ENCODE measurements around the gene MRNIP.
"Not testable (repeated sequence)": the region's sequence is repeated elsewhere in the genome, so short reads cannot be mapped to it uniquely, and the experiment has no call there.

MRNIP gene

GRCh38 chr5:179887802-179888201 is 29.2 kb upstream of the MRNIP start:
- no peak for DNase-seq

DNA sequence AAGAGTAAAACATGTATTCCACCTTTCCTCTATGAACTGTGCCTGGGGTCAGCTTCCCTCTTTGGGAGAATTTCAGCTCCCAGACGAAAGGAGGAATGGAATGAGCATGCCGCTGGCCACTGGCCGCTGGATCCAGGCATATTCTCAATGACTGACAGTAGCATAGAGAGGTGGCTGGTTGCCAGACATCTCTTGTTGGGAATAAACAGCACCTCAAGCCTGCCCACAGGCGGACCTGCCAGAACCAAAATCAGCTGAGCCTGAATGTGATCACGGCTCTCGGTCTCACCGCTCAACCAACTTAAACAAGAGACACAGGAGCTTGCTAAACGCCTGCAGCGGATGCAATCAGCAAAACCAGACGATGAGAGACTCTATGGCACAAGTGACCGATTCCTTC is 28.5 kb upstream of the MRNIP start:
- no peak for DNase-seq

- no peak for DNase-seq
These were observed 27.7 kb upstream of the MRNIP start for GRCh38 chr5:179886190-179886911.

- DNase-seq: no peak
These were observed 27.0 kb upstream of the MRNIP start for GRCh38 chr5:179885491-179886090.

DNA sequence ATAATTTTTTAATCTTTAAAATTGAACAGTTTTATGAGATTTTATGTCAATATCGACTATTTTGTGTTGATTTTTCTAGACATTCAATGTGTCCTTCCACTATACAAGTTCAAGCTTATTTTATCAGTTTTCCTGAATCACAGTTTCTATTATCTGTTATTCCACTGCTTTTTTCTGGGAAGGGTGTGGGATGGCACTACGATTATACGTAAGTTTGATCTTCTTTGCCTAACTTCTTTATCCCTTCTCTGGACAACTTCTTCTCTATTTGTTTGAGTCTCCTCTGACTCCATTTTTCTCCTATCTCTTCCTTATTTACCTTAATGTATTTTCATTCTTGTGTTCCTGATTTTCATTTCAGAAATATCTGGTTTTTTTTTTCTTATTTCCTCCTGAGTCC is 24.5 kb upstream of the MRNIP start:
- no peak for DNase-seq

DNA sequence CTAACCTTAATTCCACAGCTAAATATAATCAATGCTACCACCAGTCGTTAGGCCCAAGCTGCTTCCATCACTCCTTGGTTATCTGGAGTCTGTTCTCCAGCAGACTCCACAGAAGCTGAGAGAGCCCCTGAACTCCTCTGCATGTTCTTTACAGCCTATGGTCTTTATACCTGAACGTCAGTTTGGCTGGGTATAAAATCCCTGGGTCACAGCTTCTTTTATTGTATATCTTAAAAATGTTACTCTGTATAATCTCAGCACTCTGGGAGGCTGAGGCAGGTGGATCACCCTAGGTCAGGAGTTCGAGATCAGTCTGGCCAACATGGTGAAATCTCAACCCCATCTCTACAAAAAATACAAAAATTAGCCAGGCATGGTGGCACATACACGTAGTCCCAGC is 23.7 kb upstream of the MRNIP start:
- no peak for DNase-seq

GRCh38 chr5:179880848-179881590 is 22.4 kb upstream of the MRNIP start:
- no peak for DNase-seq

DNA sequence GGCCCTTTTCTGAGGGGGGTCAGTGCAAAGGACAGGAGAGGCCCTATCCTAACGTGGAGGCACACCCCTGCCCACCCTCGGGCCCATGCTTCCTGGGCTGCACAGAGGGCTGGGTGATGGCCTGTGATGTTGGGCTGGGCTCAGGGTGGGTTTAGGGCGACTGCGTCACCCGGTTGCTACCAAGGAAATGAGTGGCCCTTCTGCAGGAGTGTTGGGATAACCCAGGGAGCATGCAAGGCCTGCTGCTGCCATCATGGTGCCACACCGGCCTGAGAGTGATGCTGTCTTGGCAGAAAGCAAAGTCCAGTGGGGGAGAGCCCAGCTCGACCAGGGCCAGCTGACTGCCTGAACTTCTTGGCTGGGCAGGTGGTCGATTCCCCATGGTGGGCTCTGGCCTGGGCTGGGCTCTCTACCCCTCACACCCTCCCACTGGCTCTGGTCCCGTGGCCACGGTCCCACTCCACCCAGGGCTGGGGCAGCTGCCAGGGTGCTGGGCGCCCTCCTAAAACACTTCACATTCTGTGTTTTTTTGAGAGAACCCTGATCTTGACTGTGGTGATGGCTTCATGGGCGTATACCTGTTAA is 21.5 kb upstream of the MRNIP start:
- DNase-seq: no peak

DNA sequence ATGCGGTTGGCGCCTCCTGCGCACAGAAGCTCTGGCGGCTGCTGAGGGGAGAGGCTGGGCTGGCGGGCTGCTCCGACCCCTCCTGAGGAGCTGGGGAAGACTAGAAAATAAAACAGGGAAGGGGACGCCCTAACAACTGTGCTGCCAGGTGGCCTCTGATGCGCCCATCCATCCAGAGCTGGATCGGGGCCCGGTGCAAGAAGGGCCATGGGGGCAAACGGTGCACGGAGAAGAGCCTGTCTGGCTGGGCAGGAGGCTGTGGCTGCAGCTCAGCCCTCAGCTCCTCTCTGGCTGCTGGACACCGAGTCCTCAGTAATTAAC is 21.0 kb upstream of the MRNIP start:
- DNase-seq: no peak

DNA sequence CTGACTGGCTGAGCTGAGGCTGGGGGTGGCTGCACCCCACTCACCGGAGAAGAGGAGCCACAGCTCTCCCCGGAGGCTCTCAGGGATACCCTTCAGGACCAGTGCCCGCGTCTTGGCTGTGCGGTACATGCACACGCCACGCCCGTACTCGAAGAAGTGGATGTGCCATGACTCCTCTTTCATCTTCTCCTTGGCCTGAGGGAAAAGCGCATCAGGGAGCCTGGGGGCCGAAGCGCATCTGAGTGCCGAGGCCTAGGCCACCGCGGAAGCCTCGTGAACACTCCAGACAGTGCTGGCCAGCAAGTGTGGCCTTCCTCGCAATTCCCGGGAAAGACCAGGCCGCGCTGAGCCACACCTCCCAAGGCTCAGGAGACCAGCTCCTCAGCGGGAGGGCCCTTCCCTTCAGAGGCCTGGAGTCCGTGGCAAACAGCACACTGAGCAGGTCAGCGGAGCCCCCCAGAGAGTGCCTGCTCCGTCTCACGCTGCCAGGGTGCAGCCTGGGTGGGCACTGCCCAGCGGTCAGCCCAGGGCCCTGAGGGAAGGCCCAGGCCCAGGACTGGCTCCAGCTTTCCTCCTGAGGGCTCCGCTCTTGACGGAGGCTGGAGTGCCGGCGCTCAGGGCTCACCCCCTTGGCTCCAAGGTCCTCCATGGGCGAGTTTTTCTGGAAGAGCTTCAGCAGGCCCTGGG is 20.5 kb upstream of the MRNIP start:
- DNase-seq: no peak

GRCh38 chr5:179878222-179879002 is 19.8 kb upstream of the MRNIP start:
- DNase-seq: no peak

GRCh38 chr5:179876610-179876952 is 18.0 kb upstream of the MRNIP start:
- DNase-seq: no peak

- DNase-seq: no peak
These were observed 17.4 kb upstream of the MRNIP start for GRCh38 chr5:179875741-179876609.

DNA sequence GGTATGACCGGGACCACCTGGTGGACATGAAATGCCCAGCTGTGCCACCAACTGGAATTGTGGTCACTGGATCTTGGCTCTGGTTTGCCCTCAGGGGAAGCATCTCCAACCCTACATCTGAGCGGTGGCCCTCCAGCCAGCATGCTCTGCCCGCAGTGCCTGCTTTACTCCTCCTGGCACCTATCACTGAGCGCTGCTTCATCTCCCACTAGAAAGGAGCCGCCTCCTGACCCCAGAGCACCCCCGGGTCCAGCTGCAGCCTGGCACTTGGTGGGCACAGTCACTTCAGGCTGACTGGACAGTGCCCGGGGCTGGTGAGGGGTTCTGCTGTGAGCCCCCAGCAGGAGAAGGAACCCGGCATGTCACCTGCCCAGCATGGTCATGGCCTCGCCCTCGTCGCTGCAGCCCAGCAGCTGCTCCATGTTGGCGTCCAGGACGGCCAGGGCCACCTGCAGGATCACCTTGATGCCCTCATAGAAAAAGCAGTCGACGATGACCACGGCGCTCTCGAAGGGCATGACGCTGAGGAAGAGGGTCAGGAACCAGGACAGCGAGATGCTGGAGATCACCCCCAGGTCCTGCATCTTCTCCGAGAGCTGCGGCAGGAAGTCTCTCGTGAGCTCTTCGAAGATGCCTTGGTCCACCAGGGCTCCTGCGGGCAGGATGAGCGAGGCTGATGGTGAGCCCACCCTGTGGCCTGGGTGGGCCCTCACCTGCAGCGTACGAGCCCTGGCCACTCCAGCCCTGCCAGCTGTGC is 16.1 kb upstream of the MRNIP start:
- DNase-seq: no peak

- no peak for DNase-seq
These were observed 15.5 kb upstream of the MRNIP start for GRCh38 chr5:179874136-179874535.

GRCh38 chr5:179873588-179874110 is 15.0 kb upstream of the MRNIP start:
- no peak for DNase-seq

DNA sequence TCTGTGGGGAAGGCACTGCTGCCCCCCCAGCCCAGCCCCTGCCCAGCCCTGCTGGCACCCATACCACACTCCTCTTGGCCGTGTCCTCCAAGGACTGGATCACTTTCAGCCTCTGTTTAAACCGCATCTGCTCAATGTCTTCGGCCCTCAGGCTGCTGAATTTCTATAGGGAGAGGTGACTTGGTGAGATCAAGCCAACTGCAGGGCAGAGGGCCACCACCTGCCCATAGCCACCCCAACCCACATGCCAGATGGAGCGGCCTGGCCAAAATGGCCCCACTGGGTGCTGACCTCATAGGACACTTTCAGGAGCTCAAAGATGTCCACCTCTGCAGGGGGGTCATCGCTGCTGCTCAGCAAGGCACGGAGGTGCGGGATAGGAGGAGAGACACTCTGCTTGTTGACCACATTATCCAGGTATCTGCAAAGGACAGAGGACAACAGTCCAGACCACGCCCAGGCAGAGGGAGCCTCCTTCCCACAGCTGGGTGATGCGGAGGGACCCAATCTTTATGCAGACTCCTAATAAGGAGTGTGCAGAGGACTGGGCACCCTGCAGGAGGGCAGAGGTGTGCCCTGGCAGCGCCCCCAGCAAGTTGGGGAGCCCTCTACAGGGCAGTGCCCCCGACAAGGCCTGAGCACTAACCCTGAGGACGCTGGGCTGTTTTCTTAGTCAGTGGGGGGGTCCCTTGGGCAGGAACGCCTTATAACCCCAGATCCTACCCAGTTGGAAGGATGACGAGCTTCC is 14.4 kb upstream of the MRNIP start:
- no peak for DNase-seq

DNA sequence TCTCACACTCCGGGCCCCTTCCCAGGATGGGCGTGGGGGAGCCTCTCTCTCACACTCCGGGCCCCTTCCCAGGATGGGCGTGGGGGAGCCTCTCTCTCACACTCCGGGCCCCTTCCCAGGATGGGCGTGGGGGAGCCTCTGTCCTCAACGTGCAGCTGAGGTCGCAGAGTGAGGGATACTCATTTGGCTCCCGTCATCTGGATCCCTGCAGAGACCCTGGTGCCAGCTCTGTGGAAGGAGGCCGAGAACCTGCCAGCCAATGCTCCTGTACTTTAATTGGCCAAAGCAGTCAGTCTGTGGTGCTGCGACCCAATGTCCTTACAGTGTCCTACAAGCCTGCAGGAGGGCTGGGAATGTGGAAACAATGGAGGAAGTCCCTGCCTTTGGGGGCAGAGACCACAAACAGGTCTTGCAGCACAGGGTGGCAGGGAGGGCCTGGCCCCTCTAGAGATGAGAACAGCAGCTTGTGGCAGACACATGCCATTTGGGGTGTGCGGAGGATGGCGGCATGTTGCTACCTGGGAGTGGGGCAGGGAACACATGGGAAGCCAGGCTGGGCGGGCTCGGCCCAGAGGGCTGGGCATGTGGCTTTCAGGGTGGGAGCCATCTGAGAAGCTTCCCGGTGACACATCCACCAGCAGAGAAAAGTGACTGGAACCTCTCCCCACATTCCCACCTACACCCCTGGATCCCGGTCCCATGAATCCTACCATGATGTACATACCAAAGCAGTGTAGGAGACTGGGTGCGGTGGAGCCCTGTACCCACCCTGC is 13.6 kb upstream of the MRNIP start:
- no peak for DNase-seq

- not testable (repeated sequence) for DNase-seq
These were observed 12.9 kb upstream of the MRNIP start for GRCh38 chr5:179871533-179871932.
